ENCODE results near the gene APP.

DNA sequence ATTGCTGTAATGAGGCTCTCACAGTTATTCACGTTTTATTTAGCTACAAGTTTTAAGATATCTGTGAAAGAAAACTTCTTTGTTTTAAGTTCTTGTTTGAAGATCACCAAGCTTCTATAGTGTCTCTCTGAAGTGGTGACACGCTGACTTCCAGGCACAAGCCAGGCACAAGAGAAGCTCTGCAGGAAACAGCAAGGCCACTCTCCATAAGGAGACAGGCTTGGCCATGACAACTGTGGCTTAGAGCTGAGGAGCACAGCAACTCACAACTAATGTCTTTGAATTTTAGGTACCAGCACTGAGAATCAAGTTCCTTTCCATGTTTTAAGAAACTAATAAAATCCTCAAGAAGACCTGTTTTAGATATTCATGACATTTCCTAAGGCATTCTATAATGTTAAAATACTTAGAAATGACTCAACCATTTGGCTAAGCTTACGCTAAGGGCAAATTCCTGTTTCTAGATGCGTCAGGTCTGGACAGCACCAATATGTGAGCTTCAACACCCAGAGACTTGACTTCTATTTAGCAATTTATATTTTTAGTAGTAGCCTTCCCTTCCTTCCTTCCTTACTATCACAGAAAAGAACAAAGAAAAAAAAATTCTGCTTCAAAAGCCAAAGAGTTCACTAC lies 40.2 kb downstream of the APP start:
- TF ChIP-seq, protein P1, sequence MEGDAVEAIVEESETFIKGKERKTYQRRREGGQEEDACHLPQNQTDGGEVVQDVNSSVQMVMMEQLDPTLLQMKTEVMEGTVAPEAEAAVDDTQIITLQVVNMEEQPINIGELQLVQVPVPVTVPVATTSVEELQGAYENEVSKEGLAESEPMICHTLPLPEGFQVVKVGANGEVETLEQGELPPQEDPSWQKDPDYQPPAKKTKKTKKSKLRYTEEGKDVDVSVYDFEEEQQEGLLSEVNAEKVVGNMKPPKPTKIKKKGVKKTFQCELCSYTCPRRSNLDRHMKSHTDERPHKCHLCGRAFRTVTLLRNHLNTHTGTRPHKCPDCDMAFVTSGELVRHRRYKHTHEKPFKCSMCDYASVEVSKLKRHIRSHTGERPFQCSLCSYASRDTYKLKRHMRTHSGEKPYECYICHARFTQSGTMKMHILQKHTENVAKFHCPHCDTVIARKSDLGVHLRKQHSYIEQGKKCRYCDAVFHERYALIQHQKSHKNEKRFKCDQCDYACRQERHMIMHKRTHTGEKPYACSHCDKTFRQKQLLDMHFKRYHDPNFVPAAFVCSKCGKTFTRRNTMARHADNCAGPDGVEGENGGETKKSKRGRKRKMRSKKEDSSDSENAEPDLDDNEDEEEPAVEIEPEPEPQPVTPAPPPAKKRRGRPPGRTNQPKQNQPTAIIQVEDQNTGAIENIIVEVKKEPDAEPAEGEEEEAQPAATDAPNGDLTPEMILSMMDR (IDR thresholded peaks at IDR 0.05; ENCODE audit: low read length): no peak
- no peak for TF ChIP-seq EZH2phosphoT487 (IDR thresholded peaks at IDR 0.05; ENCODE audit: low read length)
